NCI-H1092 treated with DMSO at 0.1 percent for 48 hours (cell line): Measurements from ENCODE around the gene CNN2.
"Not testable (repeated sequence)": the region's sequence is repeated elsewhere in the genome, so short reads cannot be mapped to it uniquely, and the experiment has no call there.

Source experiments
- DNase-seq: peaks from one replicate; lab custom pipeline; 2025; lab: John Stamatoyannopoulos, UW

The CNN2 gene

GRCh38 chr19:1010586-1011510, 15.6 kb upstream of the CNN2 start:
- no peak for DNase-seq

GRCh38 chr19:1011831-1012333, 14.5 kb upstream of the CNN2 start:
- DNase-seq, result no peak

- DNase-seq, result no peak
These were observed 14.1 kb upstream of the CNN2 start for GRCh38 chr19:1012334-1012733.

GRCh38 chr19:1013218-1013617, 13.2 kb upstream of the CNN2 start:
- no peak for DNase-seq

- no peak for DNase-seq
These were observed 12.0 kb upstream of the CNN2 start for GRCh38 chr19:1014161-1015060.

GRCh38 chr19:1015061-1015781, 11.2 kb upstream of the CNN2 start:
- DNase-seq, result no peak

GRCh38 chr19:1015782-1016646, 10.4 kb upstream of the CNN2 start:
- no peak for DNase-seq

GRCh38 chr19:1016647-1017114, 9.7 kb upstream of the CNN2 start:
- no peak for DNase-seq

- DNase-seq, result no peak
These were observed 9.1 kb upstream of the CNN2 start for GRCh38 chr19:1017115-1017905.

- DNase-seq, result no peak
These were observed 8.5 kb upstream of the CNN2 start for GRCh38 chr19:1017906-1018305.

- no peak for DNase-seq
These were observed 8.0 kb upstream of the CNN2 start for GRCh38 chr19:1018393-1018792.

- no peak for DNase-seq
These were observed 7.3 kb upstream of the CNN2 start for GRCh38 chr19:1018932-1019615.

GRCh38 chr19:1019616-1019961, 6.8 kb upstream of the CNN2 start:
- no peak for DNase-seq

GRCh38 chr19:1019980-1020867, 6.2 kb upstream of the CNN2 start:
- DNase-seq, result no peak

- DNase-seq, result peak; percentile 99
These were observed 5.5 kb upstream of the CNN2 start, which contains the start of gene TMEM259 for GRCh38 chr19:1020868-1021425. TMEM259 (minus strand) TSS chr19:1021123; CDS start chr19:1020996, 127 bp downstream.

- not testable (repeated sequence) for DNase-seq
These were observed 2.6 kb upstream of the CNN2 start for GRCh38 chr19:1023883-1024188.

GRCh38 chr19:1025080-1025479, 1.3 kb upstream of the CNN2 start:
- DNase-seq, result not testable (repeated sequence)
